GM21515 (cell line): ENCODE data around the gene FANCC.

Experiments
- ATAC-seq: cut with Tn5 transposase; IDR thresholded peaks from one replicate; pipeline ENCODE4 v1.9.1; 2021; ENCODE audit not compliant: unreplicated experiment

The FANCC gene, protein sequence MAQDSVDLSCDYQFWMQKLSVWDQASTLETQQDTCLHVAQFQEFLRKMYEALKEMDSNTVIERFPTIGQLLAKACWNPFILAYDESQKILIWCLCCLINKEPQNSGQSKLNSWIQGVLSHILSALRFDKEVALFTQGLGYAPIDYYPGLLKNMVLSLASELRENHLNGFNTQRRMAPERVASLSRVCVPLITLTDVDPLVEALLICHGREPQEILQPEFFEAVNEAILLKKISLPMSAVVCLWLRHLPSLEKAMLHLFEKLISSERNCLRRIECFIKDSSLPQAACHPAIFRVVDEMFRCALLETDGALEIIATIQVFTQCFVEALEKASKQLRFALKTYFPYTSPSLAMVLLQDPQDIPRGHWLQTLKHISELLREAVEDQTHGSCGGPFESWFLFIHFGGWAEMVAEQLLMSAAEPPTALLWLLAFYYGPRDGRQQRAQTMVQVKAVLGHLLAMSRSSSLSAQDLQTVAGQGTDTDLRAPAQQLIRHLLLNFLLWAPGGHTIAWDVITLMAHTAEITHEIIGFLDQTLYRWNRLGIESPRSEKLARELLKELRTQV

DNA sequence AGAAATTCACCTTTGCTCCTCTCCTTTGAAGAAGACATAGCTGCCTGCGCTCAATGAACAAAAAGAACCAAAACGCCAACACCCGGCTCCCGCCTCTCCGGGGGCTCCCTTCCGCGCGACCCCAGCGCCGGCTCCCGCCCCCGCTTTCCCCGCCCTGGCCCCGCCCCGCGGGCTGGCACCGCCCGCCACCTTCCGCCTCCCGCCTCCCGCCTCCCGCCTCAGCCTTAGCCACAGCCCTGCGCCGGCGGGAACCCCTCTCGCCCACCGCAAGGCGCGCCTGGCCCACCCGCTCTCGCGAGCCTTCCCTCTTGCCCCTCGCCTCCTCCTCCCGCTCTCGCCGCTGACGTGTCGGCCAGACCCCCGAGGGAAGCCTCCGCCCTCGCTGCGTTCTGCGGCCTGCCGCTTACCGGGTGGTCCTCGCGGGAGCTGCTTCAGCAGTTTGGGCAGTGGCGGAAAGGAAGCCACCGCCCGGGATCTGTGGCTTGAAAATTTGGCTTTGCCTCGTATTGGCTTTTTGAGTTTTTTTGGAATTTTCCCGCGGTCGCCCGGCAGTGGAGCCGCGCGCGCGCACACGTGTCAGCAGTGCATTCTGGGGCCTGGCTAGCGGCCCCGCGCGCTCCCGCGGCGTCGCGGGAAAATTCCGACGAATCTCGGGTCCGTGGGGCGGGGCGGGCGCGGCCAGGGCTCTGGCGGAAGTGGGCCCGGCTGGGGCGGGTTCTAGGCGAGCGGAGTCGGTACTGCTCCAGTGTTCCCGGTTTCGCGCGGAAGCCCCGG is at the start of gene FANCC:
Gene FANCC (minus strand): TSS at position 591 of the 774 bp plus-strand sequence. CDS start 68,418 bp downstream, outside the sequence.
- ATAC-seq: peak; percentile 77

DNA sequence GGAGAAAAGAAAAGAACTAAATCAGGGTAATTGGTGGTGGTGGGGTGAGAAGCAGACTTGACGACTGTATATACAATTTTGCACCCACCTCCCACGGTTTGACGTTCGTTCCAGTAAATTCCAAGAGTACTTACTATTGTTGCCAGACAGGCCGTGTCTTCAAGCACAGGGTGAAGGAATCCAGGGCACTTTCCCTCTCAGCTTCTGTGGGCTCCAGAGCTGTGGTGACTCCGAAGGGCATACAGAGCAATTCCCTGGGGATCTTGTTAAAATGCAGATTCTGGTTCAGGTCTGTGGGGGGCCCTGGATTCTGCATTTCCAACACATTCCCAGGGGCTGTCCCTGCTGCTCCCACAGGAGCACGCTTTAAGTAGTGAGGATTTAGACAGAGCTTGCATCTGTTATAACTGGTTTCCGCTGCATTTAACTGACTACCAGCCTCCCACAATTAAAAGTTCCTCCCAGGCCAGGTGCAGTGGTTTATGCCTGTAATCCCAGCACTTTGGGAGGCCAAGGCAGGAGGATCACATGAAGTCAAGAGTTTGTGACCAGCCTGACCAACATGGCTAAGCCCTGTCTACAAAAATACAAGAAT is 49.3 kb upstream of the FANCC start:
- no peak for ATAC-seq

DNA sequence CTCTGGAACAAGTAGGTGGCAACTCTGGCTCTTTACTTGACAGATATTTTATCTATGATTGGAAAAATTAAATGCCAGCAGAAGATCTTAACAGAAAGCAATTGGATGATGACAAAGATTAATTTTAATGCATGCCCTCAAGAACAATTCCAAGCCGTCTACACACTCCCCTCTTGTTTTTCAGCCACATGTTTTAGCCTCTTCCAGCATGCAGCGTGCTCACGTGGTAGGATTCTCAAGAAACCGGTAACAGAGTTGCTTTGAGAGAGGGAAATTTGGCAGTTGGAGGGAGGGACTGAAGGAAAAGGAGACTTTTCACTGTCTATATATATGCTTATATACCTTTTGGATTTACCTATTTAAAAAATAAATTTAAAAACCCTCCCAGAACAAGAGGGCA is 48.3 kb upstream of the FANCC start:
- ATAC-seq: no peak

DNA sequence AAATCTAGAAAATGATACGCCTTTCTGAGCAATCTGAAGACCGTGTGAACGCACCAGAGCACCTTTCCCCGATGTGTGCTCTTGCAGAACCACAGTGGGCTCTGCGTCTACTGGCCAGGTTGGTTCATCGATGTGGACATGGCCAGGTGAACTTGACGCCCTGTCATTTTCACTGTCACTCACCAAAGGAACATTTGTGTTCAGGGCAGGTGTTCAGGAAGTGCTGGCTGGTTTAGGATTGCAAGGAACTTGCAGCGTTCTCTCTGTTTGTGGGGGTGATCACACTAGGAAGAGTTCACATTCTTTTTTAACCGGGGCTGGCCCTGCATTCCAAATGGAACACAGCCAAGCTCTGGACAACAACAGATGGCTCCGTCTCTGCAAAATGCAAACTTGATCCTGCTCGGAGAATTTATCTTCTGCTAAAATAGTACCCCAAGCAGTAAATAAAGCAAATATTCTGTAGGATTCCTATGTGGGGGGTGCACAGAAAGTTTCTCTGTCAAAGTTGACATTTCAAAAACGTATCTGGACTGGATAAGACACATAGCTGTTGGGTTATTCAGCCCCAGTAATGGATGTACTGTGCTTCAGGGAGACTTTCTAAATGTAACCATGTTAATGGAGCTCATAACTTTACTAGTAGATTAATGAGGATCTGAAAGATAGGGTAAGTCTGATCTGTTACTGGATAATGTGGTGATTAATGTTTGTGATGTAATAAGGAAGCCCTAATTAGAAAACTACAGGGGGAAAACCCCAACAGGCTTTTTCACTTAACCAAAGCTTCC is 45.7 kb upstream of the FANCC start:
- no peak for ATAC-seq

DNA sequence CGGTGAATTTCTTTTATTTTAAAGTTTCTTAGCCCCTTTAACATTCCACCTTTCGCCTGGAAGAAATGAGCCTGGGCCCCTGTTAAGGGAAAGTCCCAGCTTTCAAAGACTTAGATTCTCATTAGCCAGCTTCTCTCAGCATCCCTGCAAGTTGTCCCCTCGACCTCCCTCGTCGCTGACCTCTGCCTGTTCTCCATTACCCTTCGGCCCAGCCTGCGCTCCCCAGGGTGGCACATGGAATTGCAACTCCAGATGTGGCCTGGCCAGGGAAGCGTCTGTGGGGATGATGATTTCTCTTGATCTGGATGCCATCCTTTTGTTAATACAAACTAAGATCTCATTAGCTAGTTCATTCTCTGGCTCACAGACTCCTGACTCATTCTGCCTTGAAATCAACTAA is 43.4 kb upstream of the FANCC start:
- ATAC-seq: no peak

DNA sequence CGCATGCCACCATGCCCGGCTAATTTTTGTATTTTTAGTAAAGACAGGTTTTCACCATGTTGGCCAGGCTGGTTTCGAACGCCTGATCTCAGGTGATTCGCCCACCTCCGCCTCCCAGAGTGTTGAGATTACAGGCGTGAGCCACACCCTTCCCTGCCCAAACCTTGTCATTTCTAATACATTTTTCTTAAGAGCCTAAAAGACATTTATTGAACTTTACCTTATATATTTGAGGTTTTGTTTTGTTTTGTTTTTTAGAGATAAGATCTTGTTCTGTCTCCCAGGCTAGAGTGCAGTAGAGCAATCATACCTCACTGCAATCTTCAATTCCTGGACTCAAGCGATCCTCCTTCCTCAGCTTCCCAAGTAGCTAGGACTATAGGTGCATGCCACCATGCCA is 39.8 kb upstream of the FANCC start:
- no peak for ATAC-seq

DNA sequence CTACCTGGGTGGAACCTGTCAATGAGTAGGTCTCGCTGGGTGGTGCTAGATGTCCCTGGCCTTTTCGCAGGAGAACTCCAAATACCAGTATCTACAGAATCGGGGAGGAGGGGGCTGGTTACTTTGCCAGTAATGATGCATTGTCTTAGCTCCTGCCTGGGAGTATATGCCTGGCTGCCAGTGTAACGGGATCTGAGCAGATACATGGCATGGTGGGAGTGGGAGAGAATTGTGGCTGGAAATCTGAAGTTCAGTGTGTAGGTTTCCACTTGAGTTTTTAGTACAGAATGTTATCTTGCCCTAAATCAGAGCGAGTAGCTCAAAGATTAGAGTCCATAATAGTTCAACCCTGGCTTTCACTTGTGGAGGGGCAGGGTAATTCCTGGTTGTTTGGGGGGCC is 38.0 kb upstream of the FANCC start:
- ATAC-seq: no peak

DNA sequence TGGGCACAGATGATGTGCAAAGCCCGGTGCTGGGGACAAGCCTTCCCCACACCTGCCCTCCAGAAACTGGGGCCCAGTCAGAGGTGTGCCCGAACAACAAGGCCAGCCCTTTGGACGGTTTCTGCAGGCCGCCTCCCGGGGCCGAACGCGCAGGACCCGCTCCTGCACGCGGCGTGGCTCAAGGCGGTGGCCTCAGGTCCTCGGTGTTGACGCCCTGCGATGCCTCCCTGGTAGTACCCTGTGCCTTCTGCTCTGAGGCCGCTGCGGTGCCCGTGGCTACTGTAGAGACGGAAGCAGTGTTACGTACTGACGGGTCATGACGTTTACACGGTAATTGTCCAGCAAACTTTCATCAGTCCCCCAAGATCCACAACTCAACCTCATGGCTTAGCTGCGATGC is 33.5 kb upstream of the FANCC start:
- no peak for ATAC-seq

DNA sequence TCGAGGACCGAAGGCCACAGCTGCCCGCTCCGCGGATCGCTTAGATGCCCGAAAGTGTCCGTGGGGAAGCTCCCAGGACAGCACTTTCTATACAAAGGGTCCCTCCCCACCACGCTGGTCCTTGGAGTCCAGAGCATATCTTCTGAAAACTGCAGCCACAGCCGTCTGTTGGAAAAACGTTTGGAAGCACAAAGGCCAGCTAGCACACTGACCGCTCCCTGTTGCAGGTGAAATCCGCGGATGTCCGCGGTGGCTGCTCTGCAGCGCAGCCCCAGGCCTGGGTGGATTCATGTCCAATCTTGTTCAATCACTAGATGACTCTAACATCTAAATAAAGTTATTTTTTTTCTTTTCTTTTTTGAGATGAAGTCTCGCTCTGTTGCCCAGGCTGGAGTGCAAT is 32.8 kb upstream of the FANCC start:
- ATAC-seq: no peak

DNA sequence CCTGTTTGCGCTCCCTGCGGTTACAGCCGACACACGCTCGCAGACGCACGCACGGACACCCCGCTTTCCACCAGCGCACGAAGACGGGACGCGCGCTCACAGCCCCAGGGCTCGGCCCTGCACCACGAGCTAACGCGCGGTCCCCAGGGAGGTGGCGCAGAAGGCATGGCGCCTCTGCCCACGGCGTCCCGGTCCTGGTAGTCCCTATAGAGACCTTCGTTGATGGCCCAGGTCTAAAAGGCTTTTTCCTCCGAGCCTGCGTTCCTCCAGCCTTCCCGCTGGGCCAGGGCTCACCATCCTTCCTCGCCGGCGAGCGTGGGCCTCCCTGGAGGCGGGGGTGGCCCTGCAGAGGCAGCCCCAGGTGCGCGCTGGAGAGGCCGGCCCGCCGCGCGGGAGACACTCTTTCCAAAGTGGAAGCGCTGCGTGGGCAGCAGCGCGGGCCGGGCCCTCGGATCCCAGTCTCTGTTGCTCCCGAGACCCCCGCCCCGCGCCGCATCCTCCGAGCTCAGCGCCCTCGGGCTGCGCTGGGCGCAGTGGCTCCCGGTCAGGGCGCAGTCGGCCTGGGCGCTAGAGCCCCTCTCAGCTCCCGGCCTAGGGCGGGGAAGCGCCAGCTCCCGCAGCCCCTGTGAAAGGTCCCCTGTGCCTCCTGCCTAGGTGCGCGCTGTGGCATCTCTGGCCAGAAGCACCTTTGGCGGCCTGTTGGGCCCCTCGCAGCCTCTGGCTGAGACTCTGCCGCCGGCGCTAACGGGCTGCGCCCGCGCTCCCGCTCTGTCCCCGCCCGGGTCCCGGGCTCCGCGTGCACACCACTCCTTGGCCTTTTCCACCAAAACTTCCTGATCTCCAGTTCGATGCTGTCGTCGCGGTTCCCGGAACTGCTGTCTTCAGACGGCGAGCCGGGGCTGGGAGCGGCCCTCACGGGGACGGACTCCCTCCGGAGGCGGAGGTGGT is 31.9 kb upstream of the FANCC start:
- ATAC-seq: no peak

DNA sequence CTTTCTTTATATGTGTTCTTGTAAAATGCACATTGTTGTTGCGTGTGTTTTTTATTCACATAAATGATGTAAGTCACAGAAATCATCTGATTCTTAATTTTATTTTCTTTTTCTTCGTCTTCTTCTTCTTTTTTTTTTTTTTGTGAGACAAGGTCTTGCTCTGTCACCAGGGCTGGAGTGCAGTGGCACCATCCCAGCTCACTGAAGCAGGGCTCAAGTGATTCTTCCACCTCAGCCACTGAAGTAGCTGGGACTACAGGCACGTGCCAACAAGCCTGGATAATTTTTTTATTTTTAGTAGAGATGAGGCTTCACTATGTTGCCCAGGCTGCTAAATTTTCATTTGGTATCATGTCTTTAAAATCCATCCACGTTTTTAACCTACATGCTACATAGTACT is 28.5 kb upstream of the FANCC start:
- no peak for ATAC-seq

DNA sequence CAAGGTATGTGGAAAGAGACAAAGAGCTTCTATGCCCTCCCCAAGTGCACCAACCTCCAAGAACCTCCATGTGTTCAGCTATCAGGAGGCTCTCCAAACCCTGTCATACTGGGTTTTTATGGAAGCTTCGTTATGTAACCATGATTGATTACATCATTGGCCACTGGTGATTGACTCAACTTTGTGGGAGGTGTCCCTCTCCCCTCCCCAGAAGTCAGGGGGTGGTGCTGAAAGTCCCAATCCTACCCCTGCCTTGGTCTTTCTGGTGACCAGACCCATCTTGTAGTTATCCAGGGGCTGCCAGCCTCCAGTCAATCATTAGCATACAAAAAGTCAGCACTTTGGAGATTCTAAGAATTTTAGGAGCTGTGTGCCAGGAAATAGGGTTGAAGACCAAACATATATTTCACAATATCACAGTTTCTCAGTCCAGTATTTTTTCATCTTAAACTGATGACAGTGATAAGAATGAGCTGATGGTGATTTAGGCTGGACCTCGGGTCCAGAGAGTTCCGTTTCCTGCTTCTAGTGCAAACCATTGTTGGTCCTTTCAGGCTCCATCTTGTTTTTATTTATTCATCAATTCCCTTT is 27.3 kb upstream of the FANCC start:
- no peak for ATAC-seq

DNA sequence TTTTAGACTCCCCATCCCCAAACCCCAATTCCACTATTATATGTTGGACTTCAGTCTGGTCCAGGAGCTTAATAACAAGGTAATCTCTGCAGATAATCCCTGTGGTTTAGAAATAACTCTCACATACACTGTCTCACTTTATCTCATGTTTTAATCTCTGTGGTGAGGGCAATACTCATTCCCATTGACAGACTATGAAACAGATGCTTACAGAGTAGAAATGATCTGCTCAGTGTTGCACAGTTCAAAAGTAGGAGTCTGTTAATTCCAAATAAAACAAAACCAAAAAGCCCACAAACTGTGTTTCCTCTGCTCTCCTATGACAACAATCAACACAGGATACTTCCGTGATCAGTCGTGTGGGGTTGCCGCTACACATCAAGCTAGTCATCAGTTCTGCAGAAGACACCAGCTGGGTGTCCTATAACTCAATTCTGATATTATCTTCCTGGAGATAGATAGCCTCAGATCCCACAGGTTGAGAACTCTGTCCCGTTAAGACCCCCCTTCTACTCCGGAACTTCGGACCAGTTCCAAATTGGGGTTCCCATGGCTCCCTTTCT is 26.3 kb upstream of the FANCC start:
- no peak for ATAC-seq

DNA sequence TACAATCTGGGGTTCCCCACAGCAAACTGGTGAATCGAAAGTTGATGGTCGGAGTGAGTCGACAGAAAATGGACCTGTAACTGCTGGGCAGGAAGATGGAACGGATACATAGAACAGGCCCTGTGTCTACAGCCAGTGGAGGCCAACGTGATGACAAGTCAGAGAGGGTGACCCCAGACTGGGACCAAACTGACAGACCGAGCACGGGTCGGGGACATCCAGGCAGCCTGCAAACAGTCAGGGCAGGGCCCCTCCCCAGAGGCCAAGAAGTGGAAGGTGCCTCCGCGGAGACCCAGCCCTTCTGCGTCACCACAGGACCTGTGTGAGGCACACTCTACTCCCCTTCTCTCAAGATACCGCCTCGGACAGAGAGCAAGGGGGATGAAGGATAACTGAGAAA is 25.1 kb upstream of the FANCC start:
- ATAC-seq: no peak

DNA sequence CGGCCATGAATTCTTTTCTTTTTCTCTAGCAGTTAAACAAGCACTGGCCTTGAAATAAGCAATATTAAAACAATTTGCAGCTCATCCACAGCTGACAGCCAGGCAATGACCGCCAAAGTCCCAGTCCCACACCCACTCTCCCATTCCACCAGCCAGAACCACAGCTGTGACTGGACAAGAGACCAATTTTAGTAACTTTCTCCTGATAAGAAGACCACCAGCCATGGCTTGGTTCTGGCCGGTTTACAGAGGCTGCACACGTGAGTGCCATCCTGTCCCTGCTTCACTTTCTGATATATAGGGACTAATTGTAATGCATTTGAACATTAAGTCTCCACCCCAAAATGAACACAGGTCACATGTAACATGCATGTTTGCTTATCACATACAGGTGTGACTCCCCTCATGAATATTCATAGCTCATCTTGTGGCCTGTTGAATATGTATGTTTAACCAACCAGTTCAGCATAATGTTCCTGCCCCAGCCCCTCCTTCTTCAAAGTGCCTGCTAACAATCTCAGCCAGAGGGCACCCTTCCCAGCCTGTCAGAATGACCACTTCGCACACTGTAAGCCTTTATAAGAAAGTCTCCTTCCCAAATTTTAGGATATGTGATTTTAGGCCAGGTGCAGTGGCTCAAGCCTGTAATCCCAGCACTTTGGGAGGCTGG is 23.9 kb upstream of the FANCC start:
- ATAC-seq: no peak

DNA sequence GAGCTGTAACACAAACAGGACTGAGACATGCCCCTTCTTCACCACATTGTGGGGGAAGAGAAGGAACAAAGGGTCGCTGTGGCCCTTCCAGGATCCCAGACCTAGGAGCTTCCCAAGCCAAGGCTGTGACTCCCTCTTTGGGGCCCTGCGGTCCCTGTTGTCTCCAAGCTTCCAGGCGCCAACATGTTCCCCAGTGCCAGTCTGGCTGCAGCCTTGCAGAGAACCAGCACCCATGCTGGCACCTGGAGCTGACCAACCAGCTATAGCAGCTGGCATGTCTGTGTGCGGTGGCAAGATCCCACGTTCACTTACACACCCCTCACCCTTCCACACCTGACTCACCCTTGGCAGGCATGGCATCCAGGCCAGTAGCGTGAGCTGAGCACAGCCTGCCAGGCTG is 20.7 kb upstream of the FANCC start:
- no peak for ATAC-seq

DNA sequence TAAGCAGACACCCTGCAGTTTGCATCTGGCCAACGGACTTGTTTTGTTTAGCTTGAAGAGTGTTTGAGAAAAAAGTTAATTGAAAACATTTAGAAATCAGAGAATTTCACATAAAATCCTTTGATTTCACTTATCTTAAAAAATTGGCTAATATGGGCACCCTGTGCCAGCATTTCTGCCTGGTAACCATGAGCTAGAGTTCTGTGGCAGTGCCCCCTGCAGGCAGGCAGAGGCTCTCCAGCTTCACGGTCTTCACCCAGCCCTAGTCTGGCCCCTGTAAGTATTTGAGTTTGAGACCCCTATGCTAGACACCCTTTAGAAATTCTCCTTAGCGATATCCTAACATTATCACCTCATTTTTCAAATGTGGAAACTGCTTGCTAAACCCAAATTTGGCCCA is 18.8 kb upstream of the FANCC start:
- no peak for ATAC-seq

DNA sequence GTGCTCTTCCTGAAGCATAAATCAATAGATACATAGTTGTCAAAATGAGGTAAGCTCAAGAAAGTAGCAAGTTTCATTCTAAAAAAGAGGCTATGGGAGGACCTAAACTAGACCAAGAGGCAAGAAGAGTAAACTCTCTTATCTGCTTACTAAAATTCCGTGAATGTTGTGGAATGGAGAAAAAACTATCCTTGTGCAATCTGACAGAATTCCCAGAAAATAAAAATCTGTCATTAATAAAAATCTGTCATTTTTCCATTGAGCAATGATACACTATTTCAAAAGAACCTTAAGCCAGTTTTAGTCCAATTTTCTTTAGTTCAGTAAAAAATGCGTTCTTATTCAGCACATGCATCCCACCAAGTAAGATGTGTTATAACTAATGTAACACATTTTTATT is 15.9 kb upstream of the FANCC start:
- ATAC-seq: no peak

DNA sequence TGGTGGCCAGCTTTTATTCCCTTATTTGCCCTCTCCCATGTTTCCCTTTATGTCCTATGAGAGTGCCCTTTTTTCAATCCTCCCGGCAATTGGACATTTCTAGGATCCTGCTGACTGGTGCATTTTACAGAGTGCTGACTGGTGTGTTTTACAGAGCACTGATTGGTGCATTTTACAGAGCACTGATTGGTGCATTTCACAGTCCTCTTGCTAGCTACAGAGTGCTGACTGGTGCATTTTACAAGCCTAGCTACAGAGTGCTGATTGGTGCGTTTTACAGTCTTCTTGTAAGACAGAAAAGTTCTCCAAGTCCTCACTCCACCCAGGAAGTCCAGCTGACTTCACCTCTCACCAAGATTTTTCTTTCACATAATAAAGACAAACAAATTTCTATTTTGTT is 15.4 kb upstream of the FANCC start:
- ATAC-seq: no peak
